GM23338 (cell line): ENCODE results near the gene RGS3. TPM values are rescaled to one million over a fixed set of nuclear protein-coding genes. Genes with fewer than 3 reads are reported as not detected.
A peak's percentile ranks its signal among the peaks of the same experiment; 100 is the strongest.

Experiments used
- ATAC-seq: fragments of 200-7000 bp; cut with Tn5 transposase; 3 replicates; pipeline ENCODE4 v1.9.1; 2020
- DNase-seq: peaks from one replicate; pipeline ENCODE4 v3.0.0-alpha.2; 2015; ENCODE audit warnings: low spot score
- H2AFZ ChIP-seq: fragments of 200-600 bp; sonication (generic); 2 replicates; pipeline ENCODE4 v1.8.0; 2016; ENCODE audit warnings: antibody characterized with exemption, mild to moderate bottlenecking, moderate library complexity
- H3F3A ChIP-seq: fragments of 200-600 bp; sonication (generic); replicated peaks from 2 replicates; pipeline ENCODE4 v1.8.0; 2017; ENCODE audit warnings: antibody characterized with exemption, mixed run types, low read depth
- H3K27ac ChIP-seq: fragments of 200-600 bp; sonication (generic); 2 replicates; pipeline ENCODE4 v1.6.1; 2016; ENCODE audit warnings: low read depth
- H3K27me3 ChIP-seq: fragments of 200-600 bp; sonication (generic); 2 replicates; pipeline ENCODE4 v1.8.0; 2016; ENCODE audit warnings: mild to moderate bottlenecking, mixed run types, moderate library complexity; ENCODE audit not compliant: insufficient read depth
- H3K36me3 ChIP-seq: fragments of 200-600 bp; sonication (generic); 2 replicates; pipeline ENCODE4 v1.8.0; 2016; ENCODE audit warnings: mild to moderate bottlenecking; ENCODE audit not compliant: insufficient read depth
- H3K4me1 ChIP-seq: fragments of 200-600 bp; sonication (generic); 2 replicates; pipeline ENCODE4 v1.8.0; 2016; ENCODE audit warnings: mild to moderate bottlenecking, moderate library complexity; ENCODE audit not compliant: insufficient read depth
- H3K4me2 ChIP-seq: fragments of 200-600 bp; sonication (generic); 2 replicates; pipeline ENCODE4 v1.7.1; 2017; ENCODE audit warnings: mixed run types
- H3K4me3 ChIP-seq: fragments of 200-600 bp; sonication (generic); 2 replicates; pipeline ENCODE4 v1.6.1; 2016; ENCODE audit warnings: mixed run types
- H3K79me2 ChIP-seq: fragments of 200-600 bp; sonication (generic); replicated peaks from 2 replicates; pipeline ENCODE4 v1.8.0; 2017; ENCODE audit warnings: mild to moderate bottlenecking; ENCODE audit not compliant: insufficient read depth
- H3K9me2 ChIP-seq: fragments of 200-600 bp; sonication (generic); 2 replicates; pipeline ENCODE4 v1.8.0; 2017; ENCODE audit not compliant: insufficient read depth
- H4K20me1 ChIP-seq: fragments of 200-600 bp; sonication (generic); replicated peaks from 2 replicates; pipeline ENCODE4 v1.8.0; 2017; ENCODE audit warnings: mild to moderate bottlenecking; ENCODE audit not compliant: insufficient read depth
- H3K27ac Mint-ChIP-seq: 2 replicates; pipeline ENCODE4 v1.8.0; 2020; ENCODE audit warnings: inconsistent platforms, mild to moderate bottlenecking, moderate library complexity, mixed read lengths
- H3K27me3 Mint-ChIP-seq: 3 replicates; pipeline ENCODE4 v1.8.0; 2022; ENCODE audit warnings: low read depth, mild to moderate bottlenecking, moderate library complexity, mixed read lengths, inconsistent platforms; ENCODE audit not compliant: insufficient read depth, poor library complexity
- H3K36me3 Mint-ChIP-seq: 3 replicates; pipeline ENCODE4 v1.8.0; 2021; ENCODE audit warnings: low read depth, mild to moderate bottlenecking, inconsistent platforms, moderate library complexity, mixed read lengths
- H3K4me1 Mint-ChIP-seq: 3 replicates; pipeline ENCODE4 v1.8.0; 2020; ENCODE audit warnings: mild to moderate bottlenecking, inconsistent platforms, mixed read lengths
- H3K4me3 Mint-ChIP-seq: 3 replicates; pipeline ENCODE4 v1.8.0; 2021; ENCODE audit warnings: moderate library complexity, mild to moderate bottlenecking, inconsistent platforms, mixed read lengths
- H3K9me3 Mint-ChIP-seq: 3 replicates; pipeline ENCODE4 v1.8.0; 2020; ENCODE audit warnings: moderate library complexity, mild to moderate bottlenecking, inconsistent platforms, mixed read lengths
- CREB1 ChIP-seq: fragments of 250-450 bp; sonication (Bioruptor Pico); IDR thresholded peaks from 2 replicates; pipeline ENCODE4 v1.5.0; 2020; ENCODE audit warnings: low read depth, mild to moderate bottlenecking, moderate library complexity
- EZH2 ChIP-seq: fragments of 200-600 bp; sonication (generic); IDR thresholded peaks from one replicate; pipeline ENCODE4 v1.8.0; 2017; ENCODE audit warnings: antibody characterized with exemption, mild to moderate bottlenecking, low read depth; ENCODE audit not compliant: unreplicated experiment
- EZH2phosphoT487 ChIP-seq: fragments of 200-600 bp; sonication (generic); IDR thresholded peaks from one replicate; pipeline ENCODE4 v1.8.1; 2018; ENCODE audit warnings: antibody characterized with exemption; ENCODE audit not compliant: unreplicated experiment
- JUNB ChIP-seq: IDR thresholded peaks from one replicate; pipeline ENCODE4 v1.6.1; 2016; ENCODE audit warnings: antibody characterized with exemption; ENCODE audit not compliant: unreplicated experiment
- NANOG ChIP-seq: IDR thresholded peaks from 2 replicates; pipeline ENCODE4 v1.6.1; 2016; ENCODE audit warnings: antibody characterized with exemption, borderline replicate concordance
- POLR2AphosphoS5 ChIP-seq: IDR thresholded peaks from 2 replicates; pipeline ENCODE4 v1.6.1; 2016; ENCODE audit warnings: antibody characterized with exemption, low read depth
- STAT1 ChIP-seq: IDR thresholded peaks from one replicate; pipeline ENCODE4 v1.6.1; 2016; ENCODE audit warnings: antibody characterized with exemption; ENCODE audit not compliant: unreplicated experiment
- ZNF114 ChIP-seq: fragments of 250-450 bp; sonication (Bioruptor Pico); IDR thresholded peaks from 2 replicates; pipeline ENCODE4 v1.5.0; 2020; ENCODE audit warnings: mild to moderate bottlenecking, moderate library complexity
- ZNF331 ChIP-seq: fragments of 250-450 bp; sonication (Bioruptor Pico); IDR thresholded peaks from 2 replicates; pipeline ENCODE4 v1.5.0; 2020; ENCODE audit warnings: low read depth, mild to moderate bottlenecking, moderate library complexity
- polyA plus RNA-seq: library from polyadenylated mRNA; unstranded; fragments of >200 nt; fragmentation: Nextera tagmentation; extraction: Ambion mirVana; gene quantifications from 2 replicates; pipeline ENCODE4 v1.2.1, GENCODE V29; 2016
- total RNA-seq: library from RNA; depleted of rRNA; stranded (reverse); fragments of >200 nt; shearing (Covaris generic); gene quantifications from 2 replicates; pipeline ENCODE4 v1.2.3, GENCODE V29; 2014
- TF ChIP-seq, protein P1 (sequence below): IDR thresholded peaks from one replicate; pipeline ENCODE4 v1.6.1; 2018; ENCODE audit warnings: antibody characterized with exemption; ENCODE audit not compliant: unreplicated experiment
- TF ChIP-seq, protein P2 (sequence below): IDR thresholded peaks from 2 replicates; pipeline ENCODE4 v1.6.1; 2016; ENCODE audit warnings: antibody characterized with exemption
- TF ChIP-seq, protein P3 (sequence below), 2 experiments: fragments of 200-600 bp in 1 of 2; sonication (generic) in 1 of 2; conservative IDR thresholded peaks; 2 replicates each; pipeline versions ENCODE4 v1.5.1 to v1.6.1; 2016 to 2017; ENCODE audit warnings: antibody characterized with exemption in 2 of 2, low read depth in 2 of 2, mild to moderate bottlenecking in 2 of 2, moderate library complexity in 1 of 2
- TF ChIP-seq, protein P4 (sequence below): fragments of 250-450 bp; sonication (Bioruptor Pico); IDR thresholded peaks from 2 replicates; pipeline ENCODE4 v1.5.0; 2020; ENCODE audit warnings: mild to moderate bottlenecking, moderate library complexity

RGS3 gene
- total and polyA plus RNA-seq, 2 experiments from 2014 or later: 14.2 to 24.3 TPM

DNA sequence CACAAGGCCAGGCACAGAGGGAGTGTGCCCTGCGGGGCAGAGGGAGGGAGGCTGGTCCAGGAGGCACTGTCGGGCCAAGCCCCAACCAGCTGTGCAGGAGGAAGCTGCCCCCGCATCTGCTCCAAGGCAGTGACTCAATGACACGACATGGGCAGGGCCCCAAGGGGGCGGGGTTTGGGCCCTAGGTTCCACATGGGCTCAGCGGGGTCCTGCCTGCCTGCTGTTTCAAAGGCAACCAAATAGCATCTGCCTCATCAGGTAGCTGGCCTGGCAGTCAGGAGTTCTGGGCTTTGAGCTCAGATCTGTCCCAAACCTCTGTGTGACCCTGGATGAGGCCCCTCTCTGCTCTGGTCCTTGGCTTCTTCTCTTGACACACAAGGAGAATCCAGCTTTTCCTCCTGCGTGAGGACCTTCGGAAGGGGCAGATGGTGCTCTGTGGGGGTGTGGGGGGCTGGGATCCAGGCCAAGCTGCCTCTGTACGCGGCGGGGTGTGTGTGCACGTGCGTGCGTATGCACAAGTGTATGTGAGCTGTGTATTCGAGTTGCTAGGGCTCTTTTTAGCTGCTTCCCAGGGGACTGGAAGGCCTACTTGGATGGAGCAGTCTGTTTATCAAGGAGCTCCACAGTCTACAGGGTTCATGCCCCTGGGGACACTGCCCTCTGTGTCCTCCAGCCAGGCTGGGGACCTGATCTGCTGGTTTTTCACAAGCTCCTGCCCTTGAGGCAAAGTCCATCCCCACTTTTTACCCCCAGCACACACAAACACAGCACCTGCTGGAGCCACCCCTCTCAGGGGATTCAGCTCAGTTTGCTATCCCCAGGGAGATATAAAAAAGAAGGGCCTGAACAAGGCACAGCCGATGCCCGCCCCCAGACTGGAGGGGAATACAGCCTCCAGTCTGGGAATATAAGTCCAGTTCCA is 138.9 kb downstream of the RGS3 start:
- no peaks in the 10 kb centered on the region for H3K9me2 ChIP-seq
- 0 out of 2 replicates have a peak, but pooled peaks cover 4% of the 10 kb centered on the region for H3F3A ChIP-seq
- no peak overlapping the region for H3K4me3 Mint-ChIP-seq
- peak overlapping the region; percentile 67; the same call in 1 of the 2 replicates for H3K4me2 ChIP-seq
- H2AFZ ChIP-seq: peak overlapping the region; percentile 95
- peak; percentile 90 for DNase-seq
- H3K36me3 ChIP-seq: no peaks in the 10 kb centered on the region
- H4K20me1 ChIP-seq: no peaks in the 10 kb centered on the region
- peaks cover 20% of the 10 kb centered on the region for H3K4me1 ChIP-seq
- H3K9me3 Mint-ChIP-seq: no peaks in the 10 kb centered on the region
- peaks cover 36% of the 10 kb centered on the region for H3K4me1 Mint-ChIP-seq
- TF ChIP-seq EZH2phosphoT487: no peak
- no peak for TF ChIP-seq JUNB
- peak; percentile 29; the same call in 1 of the 2 replicates for TF ChIP-seq POLR2AphosphoS5
- TF ChIP-seq NANOG: no peak
- TF ChIP-seq ZNF114 (CRISPR knock-in tag): no peak
- 0 out of 2 replicates have a peak, but pooled peaks have one; percentile 44 for TF ChIP-seq CREB1 (CRISPR knock-in tag)
- no peak for TF ChIP-seq ZNF331 (CRISPR knock-in tag)
- no peak for TF ChIP-seq EZH2
- TF ChIP-seq, protein P1, sequence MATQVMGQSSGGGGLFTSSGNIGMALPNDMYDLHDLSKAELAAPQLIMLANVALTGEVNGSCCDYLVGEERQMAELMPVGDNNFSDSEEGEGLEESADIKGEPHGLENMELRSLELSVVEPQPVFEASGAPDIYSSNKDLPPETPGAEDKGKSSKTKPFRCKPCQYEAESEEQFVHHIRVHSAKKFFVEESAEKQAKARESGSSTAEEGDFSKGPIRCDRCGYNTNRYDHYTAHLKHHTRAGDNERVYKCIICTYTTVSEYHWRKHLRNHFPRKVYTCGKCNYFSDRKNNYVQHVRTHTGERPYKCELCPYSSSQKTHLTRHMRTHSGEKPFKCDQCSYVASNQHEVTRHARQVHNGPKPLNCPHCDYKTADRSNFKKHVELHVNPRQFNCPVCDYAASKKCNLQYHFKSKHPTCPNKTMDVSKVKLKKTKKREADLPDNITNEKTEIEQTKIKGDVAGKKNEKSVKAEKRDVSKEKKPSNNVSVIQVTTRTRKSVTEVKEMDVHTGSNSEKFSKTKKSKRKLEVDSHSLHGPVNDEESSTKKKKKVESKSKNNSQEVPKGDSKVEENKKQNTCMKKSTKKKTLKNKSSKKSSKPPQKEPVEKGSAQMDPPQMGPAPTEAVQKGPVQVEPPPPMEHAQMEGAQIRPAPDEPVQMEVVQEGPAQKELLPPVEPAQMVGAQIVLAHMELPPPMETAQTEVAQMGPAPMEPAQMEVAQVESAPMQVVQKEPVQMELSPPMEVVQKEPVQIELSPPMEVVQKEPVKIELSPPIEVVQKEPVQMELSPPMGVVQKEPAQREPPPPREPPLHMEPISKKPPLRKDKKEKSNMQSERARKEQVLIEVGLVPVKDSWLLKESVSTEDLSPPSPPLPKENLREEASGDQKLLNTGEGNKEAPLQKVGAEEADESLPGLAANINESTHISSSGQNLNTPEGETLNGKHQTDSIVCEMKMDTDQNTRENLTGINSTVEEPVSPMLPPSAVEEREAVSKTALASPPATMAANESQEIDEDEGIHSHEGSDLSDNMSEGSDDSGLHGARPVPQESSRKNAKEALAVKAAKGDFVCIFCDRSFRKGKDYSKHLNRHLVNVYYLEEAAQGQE: no peak
- TF ChIP-seq, protein P2, sequence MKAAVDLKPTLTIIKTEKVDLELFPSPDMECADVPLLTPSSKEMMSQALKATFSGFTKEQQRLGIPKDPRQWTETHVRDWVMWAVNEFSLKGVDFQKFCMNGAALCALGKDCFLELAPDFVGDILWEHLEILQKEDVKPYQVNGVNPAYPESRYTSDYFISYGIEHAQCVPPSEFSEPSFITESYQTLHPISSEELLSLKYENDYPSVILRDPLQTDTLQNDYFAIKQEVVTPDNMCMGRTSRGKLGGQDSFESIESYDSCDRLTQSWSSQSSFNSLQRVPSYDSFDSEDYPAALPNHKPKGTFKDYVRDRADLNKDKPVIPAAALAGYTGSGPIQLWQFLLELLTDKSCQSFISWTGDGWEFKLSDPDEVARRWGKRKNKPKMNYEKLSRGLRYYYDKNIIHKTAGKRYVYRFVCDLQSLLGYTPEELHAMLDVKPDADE: no peak
- no peak for TF ChIP-seq STAT1
- TF ChIP-seq, protein P3, sequence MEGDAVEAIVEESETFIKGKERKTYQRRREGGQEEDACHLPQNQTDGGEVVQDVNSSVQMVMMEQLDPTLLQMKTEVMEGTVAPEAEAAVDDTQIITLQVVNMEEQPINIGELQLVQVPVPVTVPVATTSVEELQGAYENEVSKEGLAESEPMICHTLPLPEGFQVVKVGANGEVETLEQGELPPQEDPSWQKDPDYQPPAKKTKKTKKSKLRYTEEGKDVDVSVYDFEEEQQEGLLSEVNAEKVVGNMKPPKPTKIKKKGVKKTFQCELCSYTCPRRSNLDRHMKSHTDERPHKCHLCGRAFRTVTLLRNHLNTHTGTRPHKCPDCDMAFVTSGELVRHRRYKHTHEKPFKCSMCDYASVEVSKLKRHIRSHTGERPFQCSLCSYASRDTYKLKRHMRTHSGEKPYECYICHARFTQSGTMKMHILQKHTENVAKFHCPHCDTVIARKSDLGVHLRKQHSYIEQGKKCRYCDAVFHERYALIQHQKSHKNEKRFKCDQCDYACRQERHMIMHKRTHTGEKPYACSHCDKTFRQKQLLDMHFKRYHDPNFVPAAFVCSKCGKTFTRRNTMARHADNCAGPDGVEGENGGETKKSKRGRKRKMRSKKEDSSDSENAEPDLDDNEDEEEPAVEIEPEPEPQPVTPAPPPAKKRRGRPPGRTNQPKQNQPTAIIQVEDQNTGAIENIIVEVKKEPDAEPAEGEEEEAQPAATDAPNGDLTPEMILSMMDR (conservative IDR thresholded peaks at IDR 0.05; ENCODE audit: low read depth in 2 of 2): no peak
- TF ChIP-seq, protein P4, sequence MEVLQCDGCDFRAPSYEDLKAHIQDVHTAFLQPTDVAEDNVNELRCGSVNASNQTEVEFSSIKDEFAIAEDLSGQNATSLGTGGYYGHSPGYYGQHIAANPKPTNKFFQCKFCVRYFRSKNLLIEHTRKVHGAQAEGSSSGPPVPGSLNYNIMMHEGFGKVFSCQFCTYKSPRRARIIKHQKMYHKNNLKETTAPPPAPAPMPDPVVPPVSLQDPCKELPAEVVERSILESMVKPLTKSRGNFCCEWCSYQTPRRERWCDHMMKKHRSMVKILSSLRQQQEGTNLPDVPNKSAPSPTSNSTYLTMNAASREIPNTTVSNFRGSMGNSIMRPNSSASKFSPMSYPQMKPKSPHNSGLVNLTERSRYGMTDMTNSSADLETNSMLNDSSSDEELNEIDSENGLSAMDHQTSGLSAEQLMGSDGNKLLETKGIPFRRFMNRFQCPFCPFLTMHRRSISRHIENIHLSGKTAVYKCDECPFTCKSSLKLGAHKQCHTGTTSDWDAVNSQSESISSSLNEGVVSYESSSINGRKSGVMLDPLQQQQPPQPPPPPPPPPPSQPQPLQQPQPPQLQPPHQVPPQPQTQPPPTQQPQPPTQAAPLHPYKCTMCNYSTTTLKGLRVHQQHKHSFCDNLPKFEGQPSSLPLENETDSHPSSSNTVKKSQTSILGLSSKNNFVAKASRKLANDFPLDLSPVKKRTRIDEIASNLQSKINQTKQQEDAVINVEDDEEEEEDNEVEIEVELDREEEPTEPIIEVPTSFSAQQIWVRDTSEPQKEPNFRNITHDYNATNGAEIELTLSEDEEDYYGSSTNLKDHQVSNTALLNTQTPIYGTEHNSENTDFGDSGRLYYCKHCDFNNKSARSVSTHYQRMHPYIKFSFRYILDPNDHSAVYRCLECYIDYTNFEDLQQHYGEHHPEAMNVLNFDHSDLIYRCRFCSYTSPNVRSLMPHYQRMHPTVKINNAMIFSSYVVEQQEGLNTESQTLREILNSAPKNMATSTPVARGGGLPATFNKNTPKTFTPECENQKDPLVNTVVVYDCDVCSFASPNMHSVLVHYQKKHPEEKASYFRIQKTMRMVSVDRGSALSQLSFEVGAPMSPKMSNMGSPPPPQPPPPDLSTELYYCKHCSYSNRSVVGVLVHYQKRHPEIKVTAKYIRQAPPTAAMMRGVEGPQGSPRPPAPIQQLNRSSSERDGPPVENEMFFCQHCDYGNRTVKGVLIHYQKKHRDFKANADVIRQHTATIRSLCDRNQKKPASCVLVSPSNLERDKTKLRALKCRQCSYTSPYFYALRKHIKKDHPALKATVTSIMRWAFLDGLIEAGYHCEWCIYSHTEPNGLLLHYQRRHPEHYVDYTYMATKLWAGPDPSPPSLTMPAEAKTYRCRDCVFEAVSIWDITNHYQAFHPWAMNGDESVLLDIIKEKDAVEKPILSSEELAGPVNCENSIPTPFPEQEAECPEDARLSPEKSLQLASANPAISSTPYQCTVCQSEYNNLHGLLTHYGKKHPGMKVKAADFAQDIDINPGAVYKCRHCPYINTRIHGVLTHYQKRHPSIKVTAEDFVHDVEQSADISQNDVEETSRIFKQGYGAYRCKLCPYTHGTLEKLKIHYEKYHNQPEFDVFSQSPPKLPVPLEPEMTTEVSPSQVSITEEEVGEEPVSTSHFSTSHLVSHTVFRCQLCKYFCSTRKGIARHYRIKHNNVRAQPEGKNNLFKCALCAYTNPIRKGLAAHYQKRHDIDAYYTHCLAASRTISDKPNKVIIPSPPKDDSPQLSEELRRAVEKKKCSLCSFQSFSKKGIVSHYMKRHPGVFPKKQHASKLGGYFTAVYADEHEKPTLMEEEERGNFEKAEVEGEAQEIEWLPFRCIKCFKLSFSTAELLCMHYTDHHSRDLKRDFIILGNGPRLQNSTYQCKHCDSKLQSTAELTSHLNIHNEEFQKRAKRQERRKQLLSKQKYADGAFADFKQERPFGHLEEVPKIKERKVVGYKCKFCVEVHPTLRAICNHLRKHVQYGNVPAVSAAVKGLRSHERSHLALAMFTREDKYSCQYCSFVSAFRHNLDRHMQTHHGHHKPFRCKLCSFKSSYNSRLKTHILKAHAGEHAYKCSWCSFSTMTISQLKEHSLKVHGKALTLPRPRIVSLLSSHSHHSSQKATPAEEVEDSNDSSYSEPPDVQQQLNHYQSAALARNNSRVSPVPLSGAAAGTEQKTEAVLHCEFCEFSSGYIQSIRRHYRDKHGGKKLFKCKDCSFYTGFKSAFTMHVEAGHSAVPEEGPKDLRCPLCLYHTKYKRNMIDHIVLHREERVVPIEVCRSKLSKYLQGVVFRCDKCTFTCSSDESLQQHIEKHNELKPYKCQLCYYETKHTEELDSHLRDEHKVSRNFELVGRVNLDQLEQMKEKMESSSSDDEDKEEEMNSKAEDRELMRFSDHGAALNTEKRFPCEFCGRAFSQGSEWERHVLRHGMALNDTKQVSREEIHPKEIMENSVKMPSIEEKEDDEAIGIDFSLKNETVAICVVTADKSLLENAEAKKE (CRISPR knock-in tag): 0 out of 2 replicates have a peak, but pooled peaks have one; percentile 13
- ATAC-seq: peak; percentile 85
- peaks cover 10% of the 10 kb centered on the region for H3K27me3 Mint-ChIP-seq
- H3K27me3 ChIP-seq: no peaks in the 10 kb centered on the region
- no peaks in the 10 kb centered on the region for H3K36me3 Mint-ChIP-seq
- no peak overlapping the region for H3K27ac ChIP-seq
- H3K27ac Mint-ChIP-seq: no peak overlapping the region; the same call in 1 of the 2 replicates
- no peaks in the 10 kb centered on the region for H3K79me2 ChIP-seq
- H3K4me3 ChIP-seq: peak overlapping the region; percentile 37; the same call in 1 of the 2 replicates
